Mammary epithelial cell (primary cell): Measurements from ENCODE around the gene PRIM2.

Experiments
- CTCF ChIP-seq, 2 donors: IDR thresholded peaks in 1 of 2; conservative IDR thresholded peaks in 1 of 2; 2 replicates each; pipeline ENCODE4 v1.5.1; 2011 to 2012; ENCODE audit warnings: inconsistent platforms in 2 of 2, low read length in 2 of 2, mild to moderate bottlenecking in 2 of 2, control low read depth in 1 of 2, low read depth in 1 of 2; ENCODE audit not compliant: insufficient read depth in 1 of 2; ENCODE audit errors: extremely low read depth in 1 of 2
- EZH2 ChIP-seq: IDR thresholded peaks from 2 replicates; pipeline ENCODE4 v1.6.1; 2012; ENCODE audit warnings: low read length, inconsistent platforms, borderline replicate concordance

GRCh38 chr6:57276946-57277345, 40.5 kb upstream of the PRIM2 start:
- no peak for TF ChIP-seq CTCF (conservative IDR thresholded peaks at IDR 0.05 in 1 of 2, IDR thresholded peaks at IDR 0.05 in 1 of 2; ENCODE audit: extremely low read depth in 1 of 2, insufficient read depth in 1 of 2, low read depth in 1 of 2, low read length in 2 of 2)
- no peak for TF ChIP-seq EZH2
